Fibroblast of lung (primary cell): ENCODE measurements around the gene HAUS6. TPM values are rescaled to one million over a fixed set of nuclear protein-coding genes. Genes with fewer than 3 reads are reported as not detected.

Source experiments
- DNase-seq, 2 donors: peaks; one replicate each; pipeline versions ENCODE4 v3.0.0 to v3.0.0-alpha.2; 2010; ENCODE audit warnings: low read depth in 2 of 2
- H2AFZ ChIP-seq: 2 replicates; pipeline ENCODE4 v1.5.1; 2012; ENCODE audit warnings: low read length, control low read depth, inconsistent platforms
- H3K27ac ChIP-seq: 2 replicates; pipeline ENCODE4 v1.5.1; 2011; ENCODE audit warnings: low read length, control low read depth; ENCODE audit not compliant: insufficient read depth
- H3K27me3 ChIP-seq: 2 replicates; pipeline ENCODE4 v1.5.1; 2011; ENCODE audit warnings: mild to moderate bottlenecking, low read length; ENCODE audit not compliant: control insufficient read depth, insufficient read depth
- H3K36me3 ChIP-seq: 2 replicates; pipeline ENCODE4 v1.5.1; 2011; ENCODE audit warnings: low read length; ENCODE audit not compliant: control insufficient read depth, insufficient read depth
- H3K4me1 ChIP-seq: 2 replicates; pipeline ENCODE4 v1.5.1; 2011; ENCODE audit warnings: low read length; ENCODE audit not compliant: control insufficient read depth, insufficient read depth; ENCODE audit errors: extremely low read depth
- H3K4me2 ChIP-seq: 2 replicates; pipeline ENCODE4 v1.5.1; 2011; ENCODE audit warnings: low read length, control low read depth; ENCODE audit not compliant: insufficient read depth; ENCODE audit errors: extremely low read depth
- H3K4me3 ChIP-seq, 4 experiments: fragments of 200-600 bp in 1 of 4; sonication (generic) in 1 of 4; replicated peaks in 1 of 4; 2 replicates each; pipeline ENCODE4 v1.5.1; 2011 to 2016; ENCODE audit warnings: low read length in 4 of 4, low read depth in 3 of 4, mild to moderate bottlenecking in 3 of 4, control low read depth in 2 of 4, inconsistent platforms in 1 of 4, mixed read lengths in 1 of 4; ENCODE audit not compliant: insufficient read depth in 1 of 4; ENCODE audit errors: control extremely low read depth in 1 of 4
- H3K79me2 ChIP-seq: 2 replicates; pipeline ENCODE4 v1.5.1; 2012; ENCODE audit warnings: mild to moderate bottlenecking, low read length, inconsistent platforms; ENCODE audit not compliant: control insufficient read depth, insufficient read depth
- H3K9ac ChIP-seq: 2 replicates; pipeline ENCODE4 v1.5.1; 2011; ENCODE audit warnings: mild to moderate bottlenecking, low read length, control low read depth; ENCODE audit not compliant: insufficient read depth
- H3K9me3 ChIP-seq: 2 replicates; pipeline ENCODE4 v1.5.1; 2012; ENCODE audit warnings: low read depth, low read length; ENCODE audit not compliant: control insufficient read depth, insufficient read depth
- H4K20me1 ChIP-seq: 2 replicates; pipeline ENCODE4 v1.5.1; 2011; ENCODE audit warnings: low read length; ENCODE audit not compliant: control insufficient read depth, insufficient read depth; ENCODE audit errors: extremely low read depth
- EZH2 ChIP-seq: IDR thresholded peaks from 2 replicates; pipeline ENCODE4 v1.5.1; 2012; ENCODE audit warnings: low read length, control low read depth, mild to moderate bottlenecking; ENCODE audit errors: missing control alignments
- polyA plus RNA-seq, 2 donors: library from polyadenylated mRNA; depleted of rRNA in 1 of 2; stranded (reverse) in 1 of 2; unstranded in 1 of 2; fragments of >200 nt; gene quantifications; 2 replicates each; pipeline ENCODE4 v1.2.1, GENCODE V29; 2011 to 2012; ENCODE audit warnings: missing spikeins in 1 of 2
- total RNA-seq: library from RNA; depleted of rRNA; stranded (reverse); fragments of >200 nt; gene quantifications from 2 replicates; pipeline ENCODE4 v1.2.1, GENCODE V29; 2014
- TF ChIP-seq, protein P1 (sequence below), 2 donors: IDR thresholded peaks in 1 of 2; conservative IDR thresholded peaks in 1 of 2; 1 replicate in 1 of 2; 2 replicates in 1 of 2; pipeline ENCODE4 v1.5.1; 2011 to 2012; ENCODE audit warnings: low read length in 2 of 2, control low read depth in 1 of 2, inconsistent platforms in 1 of 2, low read depth in 1 of 2, mild to moderate bottlenecking in 1 of 2

HAUS6 gene
- total and polyA plus RNA-seq, 2 donors (not counting 1 experiment from before 2014, with no cell fraction given): 9.6 to 15.4 TPM

DNA sequence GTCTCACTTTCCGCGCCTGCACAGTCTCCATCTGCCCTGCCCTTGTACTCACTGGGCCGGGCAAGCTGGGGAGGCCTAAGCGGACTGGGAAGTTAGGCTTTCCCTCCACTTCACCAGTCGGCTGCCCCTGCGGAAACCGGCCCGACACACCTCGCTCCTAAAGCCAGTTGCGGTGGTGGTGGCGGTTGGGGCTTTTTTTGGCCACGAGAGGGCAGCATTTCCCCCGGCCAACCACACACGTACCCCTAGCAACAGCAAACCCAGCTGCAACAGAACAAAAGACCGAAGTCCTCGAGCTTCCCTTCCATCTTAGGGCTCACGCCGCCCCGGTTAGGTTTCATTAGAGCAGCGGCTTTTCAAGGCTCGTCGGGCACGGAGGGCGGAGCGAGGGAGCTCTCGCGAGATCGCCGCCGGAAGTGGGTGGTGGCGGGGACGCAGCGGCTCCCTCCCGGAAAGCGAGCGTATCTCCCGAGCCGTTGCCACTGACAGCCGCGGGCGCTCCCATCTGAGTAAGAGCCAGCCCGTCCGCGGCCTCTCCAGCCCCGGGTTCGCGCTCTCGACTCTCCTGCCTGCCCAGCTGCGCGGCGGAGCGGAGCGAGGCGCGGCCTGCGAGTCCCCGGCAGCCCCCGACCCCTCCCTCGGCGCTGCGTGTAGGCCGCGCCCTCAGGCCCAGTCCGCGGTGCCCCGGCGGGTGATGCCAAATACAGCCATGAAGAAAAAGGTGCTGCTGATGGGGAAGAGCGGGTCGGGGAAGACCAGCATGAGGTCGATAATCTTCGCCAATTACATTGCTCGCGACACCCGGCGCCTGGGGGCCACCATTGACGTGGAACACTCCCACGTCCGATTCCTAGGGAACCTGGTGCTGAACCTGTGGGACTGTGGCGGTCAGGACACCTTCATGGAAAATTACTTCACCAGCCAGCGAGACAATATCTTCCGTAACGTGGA lies 53.5 kb downstream of the HAUS6 start, which contains the start of gene RRAGA:
TSS of gene RRAGA (plus strand) at position 462 of the 951 bp plus-strand sequence. CDS start at position 695, 233 bp downstream.
- Histone ChIP-seq H3K9ac (peak within 1 kb of the TSS; percentile 94), H3K4me3 (peak within 1 kb of the TSS; percentile 81 to 97 (median 82)), H2AFZ (peak within 1 kb of the TSS; percentile 98), H3K36me3 (peaks cover 1% of the 10 kb centered on the region), H4K20me1 (no peaks in the 10 kb centered on the region), H3K27me3 (no peaks in the 10 kb centered on the region), H3K79me2 (peaks cover 27% of the 10 kb centered on the region), H3K9me3 (no peaks in the 10 kb centered on the region), H3K4me2 (peak within 1 kb of the TSS; percentile 96), H3K27ac (peak within 1 kb of the TSS; percentile 97), H3K4me1 (peaks cover 4% of the 10 kb centered on the region)
- TF ChIP-seq, protein P1, sequence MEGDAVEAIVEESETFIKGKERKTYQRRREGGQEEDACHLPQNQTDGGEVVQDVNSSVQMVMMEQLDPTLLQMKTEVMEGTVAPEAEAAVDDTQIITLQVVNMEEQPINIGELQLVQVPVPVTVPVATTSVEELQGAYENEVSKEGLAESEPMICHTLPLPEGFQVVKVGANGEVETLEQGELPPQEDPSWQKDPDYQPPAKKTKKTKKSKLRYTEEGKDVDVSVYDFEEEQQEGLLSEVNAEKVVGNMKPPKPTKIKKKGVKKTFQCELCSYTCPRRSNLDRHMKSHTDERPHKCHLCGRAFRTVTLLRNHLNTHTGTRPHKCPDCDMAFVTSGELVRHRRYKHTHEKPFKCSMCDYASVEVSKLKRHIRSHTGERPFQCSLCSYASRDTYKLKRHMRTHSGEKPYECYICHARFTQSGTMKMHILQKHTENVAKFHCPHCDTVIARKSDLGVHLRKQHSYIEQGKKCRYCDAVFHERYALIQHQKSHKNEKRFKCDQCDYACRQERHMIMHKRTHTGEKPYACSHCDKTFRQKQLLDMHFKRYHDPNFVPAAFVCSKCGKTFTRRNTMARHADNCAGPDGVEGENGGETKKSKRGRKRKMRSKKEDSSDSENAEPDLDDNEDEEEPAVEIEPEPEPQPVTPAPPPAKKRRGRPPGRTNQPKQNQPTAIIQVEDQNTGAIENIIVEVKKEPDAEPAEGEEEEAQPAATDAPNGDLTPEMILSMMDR (conservative IDR thresholded peaks at IDR 0.05 in 1 of 2, IDR thresholded peaks at IDR 0.05 in 1 of 2; ENCODE audit: low read depth in 1 of 2, low read length in 2 of 2): peak; percentile 78 to 82
- no peak for TF ChIP-seq EZH2
- DNase-seq: peak; percentile 95 to 97

DNA sequence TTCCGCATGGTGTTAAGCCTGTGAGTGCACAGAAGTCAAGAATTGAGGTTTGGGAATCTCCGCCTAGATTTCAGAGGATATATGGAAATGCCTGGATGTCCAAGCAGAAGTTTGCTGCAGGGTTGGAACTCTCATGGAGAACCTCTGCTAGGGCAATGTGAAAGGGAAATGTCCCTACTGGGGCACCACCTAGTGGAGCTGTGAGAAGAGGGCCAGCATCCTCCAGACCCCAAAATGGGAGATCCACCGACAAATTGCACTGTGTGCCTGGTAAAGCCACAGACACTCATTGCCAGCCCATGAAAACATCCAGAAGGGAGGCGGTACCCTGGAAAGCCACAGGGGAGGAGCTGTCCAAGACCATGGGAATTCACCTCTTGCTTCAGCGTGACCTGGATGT lies 66.1 kb downstream of the HAUS6 start:
- H3K27ac ChIP-seq: no peak overlapping the region
- TF ChIP-seq, protein P1 (conservative IDR thresholded peaks at IDR 0.05 in 1 of 2, IDR thresholded peaks at IDR 0.05 in 1 of 2; ENCODE audit: low read depth in 1 of 2, low read length in 2 of 2): no peak
- TF ChIP-seq EZH2: no peak
- H2AFZ ChIP-seq: no peak overlapping the region
- H3K79me2 ChIP-seq: no peaks in the 10 kb centered on the region
- H3K9ac ChIP-seq: no peak overlapping the region
- H3K4me3 ChIP-seq: no peak overlapping the region
- H3K4me2 ChIP-seq: no peak overlapping the region
- H3K4me1 ChIP-seq: no peaks in the 10 kb centered on the region
- no peaks in the 10 kb centered on the region for H3K36me3 ChIP-seq
- no peak for DNase-seq
- H4K20me1 ChIP-seq: no peaks in the 10 kb centered on the region
- no peaks in the 10 kb centered on the region for H3K9me3 ChIP-seq
- peaks cover 3% of the 10 kb centered on the region for H3K27me3 ChIP-seq

- no peaks in the 10 kb centered on the region for H3K36me3 ChIP-seq
- no peak within 1 kb of the TSS for H3K27ac ChIP-seq
- no peak within 1 kb of the TSS for H2AFZ ChIP-seq
- no peak for TF ChIP-seq EZH2
- TF ChIP-seq, protein P1 (conservative IDR thresholded peaks at IDR 0.05 in 1 of 2, IDR thresholded peaks at IDR 0.05 in 1 of 2; ENCODE audit: low read depth in 1 of 2, low read length in 2 of 2): no peak
- H3K9ac ChIP-seq: no peak within 1 kb of the TSS
- H3K4me1 ChIP-seq: no peaks in the 10 kb centered on the region
- DNase-seq: no peak
- H3K27me3 ChIP-seq: peaks cover 3% of the 10 kb centered on the region
- H4K20me1 ChIP-seq: no peaks in the 10 kb centered on the region
- no peak within 1 kb of the TSS for H3K4me3 ChIP-seq
- no peak within 1 kb of the TSS for H3K4me2 ChIP-seq
- no peaks in the 10 kb centered on the region for H3K79me2 ChIP-seq
- no peaks in the 10 kb centered on the region for H3K9me3 ChIP-seq
These were observed 69.7 kb downstream of the HAUS6 start, which contains the start of gene SAXO1 for GRCh38 chr9:19033015-19033414. Gene SAXO1, minus strand, starts transcription at chr9:19033209. Its CDS starts 301 bp downstream, at chr9:19032908.
